Ovary (tissue), 3 donors: ENCODE results near the gene PCDHGA5.

Source experiments
- CTCF ChIP-seq, 3 donors: fragments of 450-650 bp in 2 of 3; fragments of 200-600 bp in 1 of 3; IDR thresholded peaks; one replicate each; pipeline versions ENCODE4 v1.5.1 to v1.8.0; 2016 to 2022; ENCODE audit warnings: antibody characterized with exemption in 3 of 3, mild to moderate bottlenecking in 1 of 3
- POLR2A ChIP-seq: fragments of 450-650 bp; IDR thresholded peaks from one replicate; pipeline ENCODE4 v1.6.1; 2017; ENCODE audit warnings: antibody characterized with exemption, mild to moderate bottlenecking, moderate library complexity
- donor health status: DM: no; HTN: no; CAD: no.

- no peak for TF ChIP-seq CTCF (IDR thresholded peaks at IDR 0.05)
- TF ChIP-seq POLR2A: no peak
These were observed 10.7 kb downstream of the PCDHGA5 start for GRCh38 chr5:141374627-141375026.
